Uterus (tissue), 2 donors: ENCODE measurements around the gene SPDYE18.
"Not testable (repeated sequence)": the region's sequence is repeated elsewhere in the genome, so short reads cannot be mapped to it uniquely, and the experiment has no call there.

Source experiments
- CTCF ChIP-seq, 4 experiments: fragments of 200-600 bp in 2 of 4; fragments of 450-650 bp in 2 of 4; sonication (generic) in 2 of 4; IDR thresholded peaks; one replicate each; pipeline ENCODE4 v1.5.1; 2016 to 2019; ENCODE audit warnings: antibody characterized with exemption in 4 of 4, mild to moderate bottlenecking in 2 of 4, moderate library complexity in 1 of 4
- POLR2A ChIP-seq, 2 donors: fragments of 450-650 bp; IDR thresholded peaks; one replicate each; pipeline ENCODE4 v1.6.1; 2016; ENCODE audit warnings: antibody characterized with exemption in 2 of 2, mild to moderate bottlenecking in 1 of 2, moderate library complexity in 1 of 2

- TF ChIP-seq CTCF, POLR2A (IDR thresholded peaks at IDR 0.05): not testable (repeated sequence)
Measured at GRCh38 chr7:77092301-77092700, 29.9 kb upstream of the SPDYE18 start.
